ENCODE data around the gene TAF8. TPM values are rescaled to one million over a fixed set of nuclear protein-coding genes. Genes with fewer than 3 reads are reported as not detected.

TAF8 gene
- total RNA-seq, 4 donors from 2014 or later, result 16.7 to 35.2 (median 25.9) TPM

- no peak for DNase-seq (ENCODE audit: extremely low spot score)
- H3K4me1 ChIP-seq, result peaks cover 0 to 7% (median 0%) of the 10 kb centered on the region in 4 donors
- TF ChIP-seq POLR2AphosphoS5 (IDR thresholded peaks at IDR 0.05), result no peak
- TF ChIP-seq POLR2A (IDR thresholded peaks at IDR 0.05; ENCODE audit: low read depth), result no peak
- TF ChIP-seq, protein P1, sequence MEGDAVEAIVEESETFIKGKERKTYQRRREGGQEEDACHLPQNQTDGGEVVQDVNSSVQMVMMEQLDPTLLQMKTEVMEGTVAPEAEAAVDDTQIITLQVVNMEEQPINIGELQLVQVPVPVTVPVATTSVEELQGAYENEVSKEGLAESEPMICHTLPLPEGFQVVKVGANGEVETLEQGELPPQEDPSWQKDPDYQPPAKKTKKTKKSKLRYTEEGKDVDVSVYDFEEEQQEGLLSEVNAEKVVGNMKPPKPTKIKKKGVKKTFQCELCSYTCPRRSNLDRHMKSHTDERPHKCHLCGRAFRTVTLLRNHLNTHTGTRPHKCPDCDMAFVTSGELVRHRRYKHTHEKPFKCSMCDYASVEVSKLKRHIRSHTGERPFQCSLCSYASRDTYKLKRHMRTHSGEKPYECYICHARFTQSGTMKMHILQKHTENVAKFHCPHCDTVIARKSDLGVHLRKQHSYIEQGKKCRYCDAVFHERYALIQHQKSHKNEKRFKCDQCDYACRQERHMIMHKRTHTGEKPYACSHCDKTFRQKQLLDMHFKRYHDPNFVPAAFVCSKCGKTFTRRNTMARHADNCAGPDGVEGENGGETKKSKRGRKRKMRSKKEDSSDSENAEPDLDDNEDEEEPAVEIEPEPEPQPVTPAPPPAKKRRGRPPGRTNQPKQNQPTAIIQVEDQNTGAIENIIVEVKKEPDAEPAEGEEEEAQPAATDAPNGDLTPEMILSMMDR (IDR thresholded peaks at IDR 0.05), result no peak
- no peak for TF ChIP-seq EP300 (IDR thresholded peaks at IDR 0.05)
- no peaks in the 10 kb centered on the region for H3K9me3 ChIP-seq
- no peak overlapping the region for H3K27ac ChIP-seq (replicated peaks in 1 of 4)
- no peaks in the 10 kb centered on the region for H3K27me3 ChIP-seq
- intact Hi-C loops (cut with DNase I), result no loop called here
- H3K4me3 ChIP-seq, result no peak overlapping the region
- H3K36me3 ChIP-seq, result peaks cover 68 to 96% (median 85%) of the 10 kb centered on the region in 4 donors
- 93% methylated on average over 2 of the region's 2 CpGs for WGBS
Observed at GRCh38 chr6:42073287-42073686, 23.0 kb downstream of the TAF8 start.

DNA sequence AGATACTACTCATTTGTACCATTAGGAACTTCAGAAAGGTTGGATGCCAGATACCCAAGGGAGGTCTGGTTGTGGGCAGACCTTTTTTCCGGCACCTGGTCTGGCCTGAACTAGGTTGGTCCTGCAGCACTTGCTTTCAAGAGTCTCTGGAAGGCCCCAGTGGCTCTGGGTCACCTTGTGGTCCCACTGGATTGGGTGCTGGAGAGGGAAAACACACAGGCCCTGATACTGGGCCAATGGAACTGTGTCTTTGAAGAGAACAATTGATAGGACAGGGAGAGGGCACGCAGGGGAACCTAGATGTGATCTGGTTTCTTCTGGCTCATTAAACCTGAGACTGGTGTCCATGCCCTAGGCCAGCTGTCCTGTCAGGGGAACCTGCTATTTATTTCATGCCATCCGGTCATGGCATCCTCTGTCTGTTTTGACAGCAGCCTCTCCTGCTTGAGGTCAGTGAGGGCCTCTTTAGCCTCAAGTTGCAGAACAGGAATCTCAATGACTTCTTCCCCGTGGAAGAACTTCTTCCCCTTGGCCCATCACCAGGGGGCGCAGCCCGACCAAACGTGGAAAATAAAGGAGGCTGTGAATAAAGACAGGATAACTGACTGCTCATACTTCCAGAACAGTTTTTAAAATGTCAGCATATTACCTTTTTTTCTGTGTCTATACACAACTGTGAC lies 25.0 kb downstream of the TAF8 start:
- no peak for DNase-seq (ENCODE audit: extremely low spot score)
- Histone ChIP-seq H3K27me3 (no peaks in the 10 kb centered on the region), H3K9me3 (no peaks in the 10 kb centered on the region), H3K27ac (replicated peaks in 1 of 4) (no peak overlapping the region), H3K4me1 (peaks cover 0 to 2% (median 0%) of the 10 kb centered on the region in 4 donors), H3K36me3 (peaks cover 63 to 96% (median 82%) of the 10 kb centered on the region in 4 donors), H3K4me3 (no peak overlapping the region)
- 40% methylated on average over 7 of the region's 7 CpGs for WGBS
- TF ChIP-seq EP300 (IDR thresholded peaks at IDR 0.05), result no peak
- TF ChIP-seq, protein P1 (IDR thresholded peaks at IDR 0.05), result peak; percentile 73 to 79 (median 74)
- TF ChIP-seq POLR2A (IDR thresholded peaks at IDR 0.05; ENCODE audit: low read depth), result no peak
- no peak for TF ChIP-seq POLR2AphosphoS5 (IDR thresholded peaks at IDR 0.05)
- intact Hi-C loops (cut with DNase I), result loop anchor here (1.0 to 5.0 kb wide), 2 partner anchors 91 to 472 kb away; no protein-coding TSS in a partner anchor

- Histone ChIP-seq H3K36me3 (peaks cover 42 to 96% (median 76%) of the 10 kb centered on the region in 4 donors), H3K27ac (replicated peaks in 1 of 4) (no peak overlapping the region), H3K4me1 (no peaks in the 10 kb centered on the region), H3K4me3 (no peak overlapping the region), H3K27me3 (no peaks in the 10 kb centered on the region), H3K9me3 (no peaks in the 10 kb centered on the region)
- intact Hi-C loops (cut with DNase I), result loop anchor here (5.0 kb wide), 1 partner anchor 469 kb away; no protein-coding TSS in a partner anchor
- DNase-seq (ENCODE audit: extremely low spot score), result no peak
- TF ChIP-seq, protein P1 (IDR thresholded peaks at IDR 0.05), result no peak
- TF ChIP-seq POLR2A (IDR thresholded peaks at IDR 0.05; ENCODE audit: low read depth) (no peak), EP300 (IDR thresholded peaks at IDR 0.05) (no peak), POLR2AphosphoS5 (IDR thresholded peaks at IDR 0.05) (no peak)
- 83% methylated on average over 11 of the region's 11 CpGs for WGBS
Observed at GRCh38 chr6:42078386-42078785, 28.1 kb downstream of the TAF8 start.

DNA sequence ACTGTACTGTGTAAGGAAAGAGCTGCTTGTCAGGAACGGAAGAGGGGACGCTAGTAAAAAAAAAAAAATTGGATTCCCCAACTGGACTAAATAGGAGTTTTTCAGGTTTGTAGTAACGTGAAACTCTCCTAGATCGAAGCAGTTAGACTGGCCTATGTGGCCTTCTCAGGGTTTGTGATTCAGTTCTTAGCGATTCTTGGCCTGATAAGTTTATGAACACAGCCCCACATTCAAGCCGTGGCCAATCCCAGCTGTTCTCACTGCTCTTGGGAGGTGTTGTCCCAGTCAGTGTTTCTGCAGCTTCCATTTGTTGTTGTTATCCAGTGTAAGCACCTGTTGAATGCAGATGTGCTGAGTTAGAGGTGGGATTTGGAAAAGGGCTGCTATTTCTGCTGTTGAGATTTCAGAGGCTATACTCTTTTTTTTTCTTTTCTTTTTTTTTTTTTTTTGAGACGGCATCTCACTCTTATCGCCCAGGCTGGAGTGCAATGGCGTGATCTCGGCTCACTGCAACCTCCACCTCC lies 29.7 kb downstream of the TAF8 start:
- Histone ChIP-seq H3K9me3 (no peaks in the 10 kb centered on the region), H3K27me3 (no peaks in the 10 kb centered on the region), H3K4me1 (no peaks in the 10 kb centered on the region), H3K27ac (replicated peaks in 1 of 4) (no peak overlapping the region), H3K36me3 (peaks cover 33 to 87% (median 65%) of the 10 kb centered on the region in 4 donors), H3K4me3 (no peak overlapping the region)
- no peak for DNase-seq (ENCODE audit: extremely low spot score)
- 94% methylated on average over 10 of the region's 10 CpGs for WGBS
- intact Hi-C loops (cut with DNase I), result loop anchor here (5.0 kb wide), 1 partner anchor 467 kb away; no protein-coding TSS in a partner anchor
- no peak for TF ChIP-seq POLR2A (IDR thresholded peaks at IDR 0.05; ENCODE audit: low read depth)

DNA sequence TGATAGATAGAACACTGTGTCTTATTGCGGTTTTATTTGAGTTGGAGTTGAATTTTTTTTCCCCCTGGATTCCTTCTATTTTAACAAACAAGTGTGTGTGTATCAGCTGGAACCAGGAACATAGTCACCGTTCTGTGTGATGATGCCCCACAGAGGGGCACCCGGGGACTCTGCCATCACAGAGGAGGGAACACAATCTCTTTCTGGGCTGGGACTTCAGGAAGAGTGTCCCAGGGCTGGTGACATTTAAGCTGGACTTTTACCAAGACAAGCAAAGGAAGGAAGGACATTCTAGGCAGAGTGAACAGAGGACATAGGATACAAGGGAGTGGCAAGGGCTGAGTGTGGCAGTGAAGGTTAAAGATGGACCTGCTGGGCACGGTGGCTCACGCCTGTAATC lies 33.2 kb downstream of the TAF8 start:
- intact Hi-C loops (cut with DNase I), result no loop called here
- Histone ChIP-seq H3K4me3 (no peak overlapping the region), H3K27ac (replicated peaks in 1 of 4) (no peak overlapping the region), H3K36me3 (peaks cover 6 to 75% (median 40%) of the 10 kb centered on the region in 4 donors), H3K9me3 (no peaks in the 10 kb centered on the region), H3K4me1 (peaks cover 0 to 15% (median 0%) of the 10 kb centered on the region in 4 donors), H3K27me3 (no peaks in the 10 kb centered on the region)
- WGBS, result 83% methylated on average over 5 of the region's 5 CpGs
- DNase-seq (ENCODE audit: extremely low spot score), result no peak
- TF ChIP-seq, protein P1 (IDR thresholded peaks at IDR 0.05), result no peak
- no peak for TF ChIP-seq EP300 (IDR thresholded peaks at IDR 0.05)
- TF ChIP-seq POLR2A (IDR thresholded peaks at IDR 0.05; ENCODE audit: low read depth), result no peak
- no peak for TF ChIP-seq POLR2AphosphoS5 (IDR thresholded peaks at IDR 0.05)

Data from esophagus muscularis mucosa (tissue), 4 donors.